ENCODE data around the gene TBC1D8B.

TBC1D8B gene

GRCh38 chrX:106780664-106781377, 21.7 kb upstream of the TBC1D8B start:
- no peak for TF ChIP-seq CTCF (conservative IDR thresholded peaks at IDR 0.05; ENCODE audit: low read depth, low read length)
- H3K27me3 ChIP-seq (ENCODE audit: insufficient read depth, low read depth) = no peaks in the 10 kb centered on the region
- no peaks in the 10 kb centered on the region for H3K4me1 ChIP-seq (ENCODE audit: low read depth, poor library complexity, severe bottlenecking)
- no peak overlapping the region for H3K9ac ChIP-seq
- no peaks in the 10 kb centered on the region for H4K20me1 ChIP-seq (ENCODE audit: insufficient read depth)
- no peak overlapping the region for H3K27ac ChIP-seq
- no peaks in the 10 kb centered on the region for H3K36me3 ChIP-seq (ENCODE audit: insufficient read depth)
- no peaks in the 10 kb centered on the region for H3K79me2 ChIP-seq (ENCODE audit: insufficient read depth, low read depth)
- no peak overlapping the region for H3K4me3 ChIP-seq (IDR thresholded peaks at IDR 0.05; ENCODE audit: insufficient read depth, low read depth, low read length)
- no peak overlapping the region for H2AFZ ChIP-seq (ENCODE audit: low read depth)
- H3K4me2 ChIP-seq = no peak overlapping the region

- no peaks in the 10 kb centered on the region for H3K27me3 ChIP-seq (ENCODE audit: insufficient read depth, low read depth)
- no peak overlapping the region for H2AFZ ChIP-seq (ENCODE audit: low read depth)
- no peaks in the 10 kb centered on the region for H3K79me2 ChIP-seq (ENCODE audit: insufficient read depth, low read depth)
- no peak for TF ChIP-seq CTCF (conservative IDR thresholded peaks at IDR 0.05; ENCODE audit: low read depth, low read length)
- no peak overlapping the region for H3K9ac ChIP-seq
- H3K4me1 ChIP-seq (ENCODE audit: low read depth, poor library complexity, severe bottlenecking) = no peaks in the 10 kb centered on the region
- no peak overlapping the region for H3K4me2 ChIP-seq
- no peak overlapping the region for H3K4me3 ChIP-seq (IDR thresholded peaks at IDR 0.05; ENCODE audit: insufficient read depth, low read depth, low read length)
- no peaks in the 10 kb centered on the region for H3K36me3 ChIP-seq (ENCODE audit: insufficient read depth)
- no peak overlapping the region for H3K27ac ChIP-seq
- H4K20me1 ChIP-seq (ENCODE audit: insufficient read depth) = no peaks in the 10 kb centered on the region
These were observed 18.8 kb upstream of the TBC1D8B start for GRCh38 chrX:106783716-106784115.

GRCh38 chrX:106791495-106791894, 11.0 kb upstream of the TBC1D8B start:
- no peaks in the 10 kb centered on the region for H3K36me3 ChIP-seq (ENCODE audit: insufficient read depth)
- TF ChIP-seq CTCF (conservative IDR thresholded peaks at IDR 0.05; ENCODE audit: low read depth, low read length) = peak; percentile 48; the same call in 1 of the 2 replicates

GRCh38 chrX:106802063-106802387, 448 bp upstream of the TBC1D8B start:
- no peak overlapping the region for H3K4me3 ChIP-seq (IDR thresholded peaks at IDR 0.05; ENCODE audit: insufficient read depth, low read depth, low read length)
- H4K20me1 ChIP-seq (ENCODE audit: insufficient read depth) = no peaks in the 10 kb centered on the region
- no peaks in the 10 kb centered on the region for H3K27me3 ChIP-seq (ENCODE audit: insufficient read depth, low read depth)
- no peaks in the 10 kb centered on the region for H3K4me1 ChIP-seq (ENCODE audit: low read depth, poor library complexity, severe bottlenecking)
- no peak for TF ChIP-seq CTCF (conservative IDR thresholded peaks at IDR 0.05; ENCODE audit: low read depth, low read length)
- peak overlapping the region; percentile 85 for H2AFZ ChIP-seq (ENCODE audit: low read depth)
- H3K9ac ChIP-seq = no peak overlapping the region; the same call in 1 of the 2 replicates
- H3K79me2 ChIP-seq (ENCODE audit: insufficient read depth, low read depth) = no peaks in the 10 kb centered on the region
- no peak overlapping the region; the same call in 1 of the 2 replicates for H3K4me2 ChIP-seq
- no peaks in the 10 kb centered on the region for H3K36me3 ChIP-seq (ENCODE audit: insufficient read depth)
- H3K27ac ChIP-seq = no peak overlapping the region

More at GRCh38 chrX:106791495-106791894, 11.0 kb upstream of the TBC1D8B start:
- Histone ChIP-seq H4K20me1 (ENCODE audit: insufficient read depth) (no peaks in the 10 kb centered on the region), H3K79me2 (ENCODE audit: insufficient read depth, low read depth) (no peaks in the 10 kb centered on the region), H2AFZ (ENCODE audit: low read depth) (no peak overlapping the region), H3K27me3 (ENCODE audit: insufficient read depth, low read depth) (no peaks in the 10 kb centered on the region), H3K27ac (no peak overlapping the region), H3K9ac (no peak overlapping the region), H3K4me3 (IDR thresholded peaks at IDR 0.05; ENCODE audit: insufficient read depth, low read depth, low read length) (no peak overlapping the region), H3K4me1 (ENCODE audit: low read depth, poor library complexity, severe bottlenecking) (no peaks in the 10 kb centered on the region), H3K4me2 (no peak overlapping the region)

All from KMS-11 (cell line).